H1 (cell line): Measurements from ENCODE around the gene ISX. TPM values are rescaled to one million over a fixed set of nuclear protein-coding genes. Genes with fewer than 3 reads are reported as not detected.

Source experiments
- CTCF ChIA-PET: fragments of 300-600 bp; sonication (Branson Sonifier 250); formaldehyde crosslinking; loops from one replicate; lab custom pipeline; 2021; ENCODE audit not compliant: partially characterized antibody; lab: Charles Lee
- POLR2A ChIA-PET: fragments of 300-600 bp; sonication (Branson Sonifier 250); formaldehyde crosslinking; loops from one replicate; lab custom pipeline; 2021; ENCODE audit warnings: inconsistent platforms; ENCODE audit not compliant: partially characterized antibody; lab: Charles Lee
- DNase-seq, 2 experiments: peaks; one replicate each; pipeline versions ENCODE4 v3.0.0 to v3.0.0-alpha.2; 2010 to 2022; ENCODE audit warnings: low spot score in 2 of 2, low read depth in 1 of 2, mixed read lengths in 1 of 2
- FAIRE-seq: peaks from 2 replicates; lab custom pipeline; 2011; peaks lifted over from hg19 to GRCh38; lab: Jason Lieb, UNC
- H2AFZ ChIP-seq: 2 replicates; pipeline ENCODE4 v1.8.1; 2012; ENCODE audit warnings: low read length, inconsistent platforms
- H2AK5ac ChIP-seq: 2 replicates; pipeline ENCODE4 v1.6.1; 2013; ENCODE audit warnings: low read depth, low read length
- H2BK120ac ChIP-seq: replicated peaks from 2 replicates; pipeline ENCODE3; 2013; ENCODE audit warnings: low read depth, low read length, inconsistent platforms
- H2BK12ac ChIP-seq: 2 replicates; pipeline ENCODE4 v1.6.1; 2013; ENCODE audit warnings: low read depth, low read length
- H2BK15ac ChIP-seq: 2 replicates; pipeline ENCODE4 v1.6.1; 2013; ENCODE audit warnings: low read length
- H2BK20ac ChIP-seq: 2 replicates; pipeline ENCODE4 v1.6.1; 2013; ENCODE audit warnings: low read length
- H2BK5ac ChIP-seq: 2 replicates; pipeline ENCODE4 v1.6.1; 2013; ENCODE audit warnings: low read depth, low read length
- H3K14ac ChIP-seq: 2 replicates; pipeline ENCODE4 v1.6.1; 2013; ENCODE audit warnings: inconsistent platforms; ENCODE audit not compliant: insufficient read length
- H3K18ac ChIP-seq: 2 replicates; pipeline ENCODE4 v1.6.1; 2013; ENCODE audit warnings: low read length; ENCODE audit errors: extremely low read depth
- H3K23ac ChIP-seq: 2 replicates; pipeline ENCODE4 v1.6.1; 2013; ENCODE audit warnings: inconsistent platforms; ENCODE audit not compliant: insufficient read length
- H3K23me2 ChIP-seq: 2 replicates; pipeline ENCODE4 v1.6.1; 2013; ENCODE audit warnings: low read depth, low read length
- H3K27ac ChIP-seq: 2 replicates; pipeline ENCODE4 v1.6.1; 2011; ENCODE audit warnings: low read depth, low read length, inconsistent platforms
- H3K27me3 ChIP-seq, 4 experiments: replicated peaks in 1 of 4; 1 replicate in 1 of 4; 2 replicates in 3 of 4; pipeline versions ENCODE4 v1.6.1 to v1.8.1; 2011 to 2013; ENCODE audit warnings: low read length in 3 of 4, mild to moderate bottlenecking in 3 of 4, inconsistent platforms in 2 of 4, mixed read lengths in 2 of 4, moderate library complexity in 1 of 4; ENCODE audit not compliant: control insufficient read depth in 3 of 4, insufficient read depth in 3 of 4; ENCODE audit errors: extremely low read depth in 1 of 4
- H3K36me3 ChIP-seq, 4 experiments: 2 replicates each; pipeline versions ENCODE4 v1.6.1 to v1.8.1; 2011 to 2013; ENCODE audit warnings: mild to moderate bottlenecking in 4 of 4, low read length in 3 of 4, moderate library complexity in 2 of 4, control low read depth in 1 of 4, inconsistent platforms in 1 of 4; ENCODE audit not compliant: insufficient read depth in 4 of 4, control insufficient read depth in 2 of 4
- H3K4ac ChIP-seq: replicated peaks from 2 replicates; pipeline ENCODE3; 2013; ENCODE audit warnings: low read length, low read depth, mixed read lengths, inconsistent platforms; ENCODE audit not compliant: insufficient read length
- H3K4me1 ChIP-seq, 4 experiments: replicated peaks in 1 of 4; 1 replicate in 1 of 4; 2 replicates in 3 of 4; pipeline versions ENCODE4 v1.6.1 to v1.8.1; 2011 to 2013; ENCODE audit warnings: low read length in 3 of 4, inconsistent platforms in 2 of 4, mixed read lengths in 1 of 4; ENCODE audit not compliant: insufficient read depth in 4 of 4, control insufficient read depth in 3 of 4
- H3K4me2 ChIP-seq, 2 experiments: 2 replicates each; pipeline versions ENCODE4 v1.6.1 to v1.8.1; 2011 to 2013; ENCODE audit warnings: low read depth in 2 of 2, low read length in 2 of 2, control low read depth in 1 of 2, inconsistent platforms in 1 of 2, mild to moderate bottlenecking in 1 of 2; ENCODE audit not compliant: insufficient read depth in 1 of 2
- H3K4me3 ChIP-seq, 4 experiments: fragments of 200-600, 300-600 bp in 1 of 4; sonication (generic), shearing (Covaris generic), sonication (Bioruptor Twin) in 1 of 4; 2 replicates each; pipeline versions ENCODE4 v1.5.1 to v1.8.1; 2011 to 2016; ENCODE audit warnings: low read length in 4 of 4, low read depth in 3 of 4, control low read depth in 2 of 4, inconsistent platforms in 2 of 4, mild to moderate bottlenecking in 2 of 4, mixed read lengths in 1 of 4, moderate library complexity in 1 of 4; ENCODE audit not compliant: insufficient read depth in 2 of 4; ENCODE audit errors: extremely low read depth in 1 of 4
- H3K56ac ChIP-seq: replicated peaks from 2 replicates; pipeline ENCODE3; 2013; ENCODE audit warnings: low read depth, mild to moderate bottlenecking, mixed read lengths, low read length, inconsistent platforms; ENCODE audit not compliant: insufficient read length
- H3K79me1 ChIP-seq: 2 replicates; pipeline ENCODE4 v1.6.1; 2013; ENCODE audit warnings: low read depth, low read length, control low read depth
- H3K79me2 ChIP-seq, 2 experiments: 2 replicates each; pipeline versions ENCODE4 v1.6.1 to v1.8.1; 2012 to 2013; ENCODE audit warnings: low read length in 2 of 2, mild to moderate bottlenecking in 2 of 2, inconsistent platforms in 1 of 2; ENCODE audit not compliant: insufficient read depth in 2 of 2, control insufficient read depth in 1 of 2
- H3K9ac ChIP-seq, 4 experiments: replicated peaks in 1 of 4; 1 replicate in 1 of 4; 2 replicates in 3 of 4; pipeline versions ENCODE4 v1.6.1 to v1.8.1; 2011 to 2013; ENCODE audit warnings: low read depth in 3 of 4, low read length in 3 of 4, control low read depth in 2 of 4, mild to moderate bottlenecking in 2 of 4, moderate library complexity in 2 of 4, inconsistent platforms in 1 of 4; ENCODE audit errors: extremely low read depth in 1 of 4
- H3K9me3 ChIP-seq, 2 experiments: 2 replicates each; pipeline versions ENCODE4 v1.6.1 to v1.8.1; 2012 to 2013; ENCODE audit warnings: mild to moderate bottlenecking in 2 of 2, moderate library complexity in 2 of 2, control low read depth in 1 of 2, inconsistent platforms in 1 of 2, low read depth in 1 of 2, low read length in 1 of 2, mixed read lengths in 1 of 2; ENCODE audit not compliant: insufficient read depth in 2 of 2
- H4K20me1 ChIP-seq, 2 experiments: replicated peaks in 1 of 2; 2 replicates each; pipeline versions ENCODE3 to v1.8.1; 2011 to 2013; ENCODE audit warnings: inconsistent platforms in 2 of 2, low read length in 2 of 2, mild to moderate bottlenecking in 1 of 2; ENCODE audit not compliant: insufficient read depth in 2 of 2, control insufficient read depth in 1 of 2
- H4K5ac ChIP-seq: 2 replicates; pipeline ENCODE4 v1.6.1; 2013; ENCODE audit warnings: low read length, low read depth, mixed read lengths, inconsistent platforms; ENCODE audit not compliant: insufficient read length
- H4K8ac ChIP-seq: 2 replicates; pipeline ENCODE4 v1.8.0; 2013; ENCODE audit warnings: mild to moderate bottlenecking, moderate library complexity, low read length, inconsistent platforms; ENCODE audit not compliant: insufficient read depth; ENCODE audit errors: extremely low read depth
- H4K91ac ChIP-seq: replicated peaks from 2 replicates; pipeline ENCODE3; 2013; ENCODE audit warnings: low read length, mixed read lengths, inconsistent platforms; ENCODE audit not compliant: insufficient read length
- ATF3 ChIP-seq: IDR thresholded peaks from 2 replicates; pipeline ENCODE4 v1.6.1; 2011; ENCODE audit warnings: low read depth, mild to moderate bottlenecking, low read length; ENCODE audit not compliant: insufficient read depth
- BRCA1 ChIP-seq: IDR thresholded peaks from 2 replicates; pipeline ENCODE4 v1.6.1; 2012; ENCODE audit warnings: low read depth, low read length, improper control_type of control experiment
- JUN ChIP-seq: IDR thresholded peaks from 2 replicates; pipeline ENCODE4 v1.6.1; 2011; ENCODE audit warnings: low read depth, mild to moderate bottlenecking, improper control_type of control experiment, low read length
- MAX ChIP-seq: IDR thresholded peaks from 2 replicates; pipeline ENCODE4 v1.6.1; 2012; ENCODE audit warnings: inconsistent platforms
- RAD21 ChIP-seq, 2 experiments: IDR thresholded peaks in 1 of 2; conservative IDR thresholded peaks in 1 of 2; 2 replicates each; pipeline ENCODE4 v1.6.1; 2011; ENCODE audit warnings: low read depth in 2 of 2, low read length in 2 of 2, improper control_type of control experiment in 1 of 2, inconsistent platforms in 1 of 2, mild to moderate bottlenecking in 1 of 2, moderate library complexity in 1 of 2
- SAP30 ChIP-seq: fragments of 300-600 bp; sonication (generic); IDR thresholded peaks from 2 replicates; pipeline ENCODE4 v1.7.1; 2012; ENCODE audit warnings: low read length, moderate library complexity, mild to moderate bottlenecking, inconsistent platforms; ENCODE audit not compliant: insufficient read depth, insufficient replicate concordance
- SRF ChIP-seq: IDR thresholded peaks from 2 replicates; pipeline ENCODE4 v1.6.1; 2011; ENCODE audit warnings: mild to moderate bottlenecking, low read depth, low read length, moderate library complexity
- TCF12 ChIP-seq: IDR thresholded peaks from 2 replicates; pipeline ENCODE4 v1.6.1; 2011; ENCODE audit warnings: low read depth, mild to moderate bottlenecking, low read length
- WGBS, 2 experiments: shearing (Covaris generic) in 1 of 2; methylation state at CpG; one replicate each; pipeline versions ENCODE4 v1.1.6 to v1.1.7; 2013 to 2015; ENCODE audit warnings: low lambda C conversion rate in 2 of 2, mixed read lengths in 2 of 2, inconsistent platforms in 1 of 2, low coverage in 1 of 2, missing lambda C conversion rate in 1 of 2; ENCODE audit not compliant: insufficient replicate concordance in 2 of 2, insufficient coverage in 1 of 2, insufficient read length in 1 of 2; ENCODE audit errors: extremely low coverage in 1 of 2, missing lambda C conversion rate in 1 of 2; 5-methylcytosine and 5-hydroxymethylcytosine counted together
- polyA plus RNA-seq, 7 experiments: library from polyadenylated mRNA; depleted of rRNA in 3 of 7; stranded (reverse) in 5 of 7; unstranded in 2 of 7; fragments of >200 nt in 5 of 7; fragments of 200-250 nt in 2 of 7; gene quantifications; 1 replicate in 5 of 7; 2 replicates in 1 of 7; 4 replicates in 1 of 7; pipeline versions ENCODE4 v1.2.1 to v1.2.3, GENCODE V29; 2011 to 2013; ENCODE audit warnings: missing spikeins in 2 of 7, mixed read lengths in 2 of 7
- total RNA-seq: library from RNA; stranded (reverse); fragmentation: NEBNext Ultra II Directional; extraction: Animal tissue kit (Norgen Biotek cat#: 25700); gene quantifications from 2 replicates; pipeline ENCODE4 v1.2.1, GENCODE V29; 2021
- TF ChIP-seq, protein P1 (sequence below), 3 experiments: IDR thresholded peaks; 1 replicate in 2 of 3; 2 replicates in 1 of 3; pipeline versions ENCODE4 v1.5.1 to v1.6.1; 2011; ENCODE audit warnings: low read length in 3 of 3, mild to moderate bottlenecking in 3 of 3, inconsistent platforms in 2 of 3, low read depth in 1 of 3, moderate library complexity in 1 of 3; ENCODE audit not compliant: insufficient read depth in 1 of 3; ENCODE audit errors: control extremely low read depth in 1 of 3

Gene ISX
- total and polyA plus RNA-seq, 2 of the 8 experiments (the other 6 are each of a cell fraction or from before 2014, with no cell fraction given): not detected

GRCh38 chr22:35037089-35037488 is 28.9 kb upstream of the ISX start:
- H4K91ac ChIP-seq: no peak overlapping the region
- H4K5ac ChIP-seq: no peak overlapping the region
- no peak overlapping the region for H3K56ac ChIP-seq
- no peak overlapping the region for H2BK20ac ChIP-seq
- no peak overlapping the region for H3K23ac ChIP-seq
- 73% methylated on average over 4 of the region's 4 CpGs; no CpG with 5 or more reads in 1 of the 2 experiments for WGBS, 2 experiments
- H2BK120ac ChIP-seq: no peak overlapping the region
- ChIA-PET CTCF (interaction anchor here (0.6 to 4.4 kb wide), 21 partner anchors 9 to 1746 kb away, joined by 3 to 18 read pairs (median 4); no protein-coding TSS in a partner anchor), POLR2A (interaction anchor here (0.8 kb wide), 1 partner anchor 113 kb away, joined by 3 read pairs; no protein-coding TSS in a partner anchor)
- no peak overlapping the region for H2AK5ac ChIP-seq
- 0 out of 2 replicates have a peak overlapping the region, but pooled peaks have one; percentile 40 for H2AFZ ChIP-seq
- no peak overlapping the region for H2BK12ac ChIP-seq
- DNase-seq: peak in 1 of 2 experiments; percentile 64
- no peaks in the 10 kb centered on the region; a peak in 1 of 4 replicates for H3K79me2 ChIP-seq
- no peak overlapping the region for H3K27ac ChIP-seq
- FAIRE-seq: peak; percentile 95
- no peaks in the 10 kb centered on the region for H3K27me3 ChIP-seq
- H3K23me2 ChIP-seq: no peaks in the 10 kb centered on the region
- no peak overlapping the region for H3K4me2 ChIP-seq
- no peak overlapping the region for H3K4ac ChIP-seq
- H4K8ac ChIP-seq: no peak overlapping the region
- H3K9ac ChIP-seq: no peak overlapping the region
- H2BK15ac ChIP-seq: no peak overlapping the region
- H3K14ac ChIP-seq: no peak overlapping the region
- no peaks in the 10 kb centered on the region for H3K36me3 ChIP-seq
- no peak overlapping the region for H3K18ac ChIP-seq
- no peaks in the 10 kb centered on the region for H4K20me1 ChIP-seq
- no peaks in the 10 kb centered on the region for H3K79me1 ChIP-seq
- H3K4me3 ChIP-seq: no peak overlapping the region
- no peaks in the 10 kb centered on the region for H3K9me3 ChIP-seq
- no peak overlapping the region for H2BK5ac ChIP-seq
- no peaks in the 10 kb centered on the region; a peak in 1 of 7 replicates for H3K4me1 ChIP-seq
- TF ChIP-seq MAX: no peak
- TF ChIP-seq, protein P1, sequence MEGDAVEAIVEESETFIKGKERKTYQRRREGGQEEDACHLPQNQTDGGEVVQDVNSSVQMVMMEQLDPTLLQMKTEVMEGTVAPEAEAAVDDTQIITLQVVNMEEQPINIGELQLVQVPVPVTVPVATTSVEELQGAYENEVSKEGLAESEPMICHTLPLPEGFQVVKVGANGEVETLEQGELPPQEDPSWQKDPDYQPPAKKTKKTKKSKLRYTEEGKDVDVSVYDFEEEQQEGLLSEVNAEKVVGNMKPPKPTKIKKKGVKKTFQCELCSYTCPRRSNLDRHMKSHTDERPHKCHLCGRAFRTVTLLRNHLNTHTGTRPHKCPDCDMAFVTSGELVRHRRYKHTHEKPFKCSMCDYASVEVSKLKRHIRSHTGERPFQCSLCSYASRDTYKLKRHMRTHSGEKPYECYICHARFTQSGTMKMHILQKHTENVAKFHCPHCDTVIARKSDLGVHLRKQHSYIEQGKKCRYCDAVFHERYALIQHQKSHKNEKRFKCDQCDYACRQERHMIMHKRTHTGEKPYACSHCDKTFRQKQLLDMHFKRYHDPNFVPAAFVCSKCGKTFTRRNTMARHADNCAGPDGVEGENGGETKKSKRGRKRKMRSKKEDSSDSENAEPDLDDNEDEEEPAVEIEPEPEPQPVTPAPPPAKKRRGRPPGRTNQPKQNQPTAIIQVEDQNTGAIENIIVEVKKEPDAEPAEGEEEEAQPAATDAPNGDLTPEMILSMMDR (IDR thresholded peaks at IDR 0.05; ENCODE audit: control extremely low read depth in 1 of 3, insufficient read depth in 1 of 3, low read depth in 1 of 3, low read length in 3 of 3): peak; percentile 45 to 87 (median 77)
- TF ChIP-seq SAP30: no peak
- no peak for TF ChIP-seq TCF12
- TF ChIP-seq ATF3: no peak
- TF ChIP-seq BRCA1: no peak
- TF ChIP-seq RAD21 (IDR thresholded peaks at IDR 0.05 in 1 of 2, conservative IDR thresholded peaks at IDR 0.05 in 1 of 2; ENCODE audit: low read depth in 2 of 2, low read length in 2 of 2): peak; percentile 85 to 90
- TF ChIP-seq SRF: no peak
- TF ChIP-seq JUN: no peak
